AG04450 (cell line): ENCODE measurements around the gene SLC6A16. TPM values are rescaled to one million over a fixed set of nuclear protein-coding genes. Genes with fewer than 3 reads are reported as not detected.
A peak's percentile ranks its signal among the peaks of the same experiment; 100 is the strongest.

ENCODE experiments used
- CTCF ChIA-PET: fragments of 300-600, 350-600 bp; formaldehyde crosslinking; extraction: SDS; loops from one replicate; lab custom pipeline; 2022; ENCODE audit warnings: antibody characterized with exemption, inconsistent platforms; lab: Charles Lee
- POLR2A ChIA-PET: fragments of 350-600 bp; formaldehyde crosslinking; extraction: SDS; loops from one replicate; lab custom pipeline; 2021; ENCODE audit warnings: antibody characterized with exemption, inconsistent platforms; lab: Yijun Ruan, JAX
- DNase-seq: peaks from one replicate; pipeline ENCODE4 v3.0.0-alpha.2; 2011; ENCODE audit warnings: low read depth, low spot score
- H3K27ac ChIP-seq: one replicate; pipeline ENCODE4 v1.5.1; 2012; ENCODE audit warnings: low read depth, low read length, control low read depth
- H3K27me3 ChIP-seq: one replicate; pipeline ENCODE4 v1.6.0; 2012; ENCODE audit warnings: low read length; ENCODE audit not compliant: control insufficient read depth, insufficient read depth
- H3K4me3 ChIP-seq: 2 replicates; pipeline ENCODE4 v1.5.1; 2011; ENCODE audit warnings: mild to moderate bottlenecking, low read depth, low read length, control low read depth
- H3K9me3 ChIP-seq: 2 replicates; pipeline ENCODE4 v1.5.1; 2012; ENCODE audit warnings: low read length; ENCODE audit not compliant: control insufficient read depth, insufficient read depth
- polyA plus RNA-seq: library from polyadenylated mRNA; depleted of rRNA; stranded (reverse); fragments of >200 nt; gene quantifications from 2 replicates; pipeline ENCODE4 v1.2.3, GENCODE V29; 2011
- TF ChIP-seq, protein P1 (sequence below): IDR thresholded peaks from 2 replicates; pipeline ENCODE4 v1.5.1; 2011; ENCODE audit warnings: low read depth, low read length, control low read depth, inconsistent platforms

SLC6A16 gene
- polyA plus RNA-seq, 1 experiment = 1.6 TPM

DNA sequence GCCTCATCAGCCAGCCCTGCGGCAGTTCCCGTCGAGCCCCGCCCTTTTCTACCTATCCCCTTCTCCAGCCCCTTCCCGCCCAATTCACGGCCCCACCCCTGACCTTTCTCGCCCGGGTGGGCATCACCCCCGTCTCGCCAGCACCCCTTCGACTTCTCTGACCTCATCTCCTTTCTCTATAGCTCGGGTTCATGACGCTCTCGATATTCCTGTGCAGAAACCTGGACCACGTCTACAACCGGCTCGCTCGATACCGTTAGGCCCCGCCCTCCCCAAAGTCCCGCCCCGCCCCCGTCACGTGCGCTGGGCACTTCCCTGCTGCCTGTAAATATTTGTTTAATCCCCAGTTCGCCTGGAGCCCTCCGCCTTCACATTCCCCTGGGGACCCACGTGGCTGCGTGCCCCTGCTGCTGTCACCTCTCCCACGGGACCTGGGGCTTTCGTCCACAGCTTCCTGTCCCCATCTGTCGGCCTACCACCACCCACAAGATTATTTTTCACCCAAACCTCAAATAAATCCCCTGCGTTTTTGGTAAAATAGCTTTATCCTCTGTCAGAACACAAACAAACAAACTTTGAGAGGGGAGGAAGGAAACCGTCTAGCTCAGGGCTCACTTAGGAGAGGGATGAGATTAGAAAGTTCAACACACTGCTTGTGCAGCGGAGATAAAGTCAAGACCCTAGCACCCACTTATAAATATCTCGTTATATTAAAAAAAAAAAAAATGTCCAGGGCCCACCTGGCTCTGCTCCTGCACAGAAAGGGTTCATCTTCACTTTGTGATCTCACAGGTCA lies 15.3 kb upstream of the SLC6A16 start:
- POLR2A ChIA-PET = interaction anchor here (0.6 to 1.0 kb wide), 3 partner anchors 19 to 106 kb away, joined by 3 to 4 read pairs (median 3); no protein-coding TSS in a partner anchor
- no peak overlapping the region for H3K4me3 ChIP-seq
- H3K27ac ChIP-seq = no peak overlapping the region
- H3K27me3 ChIP-seq = no peaks in the 10 kb centered on the region
- TF ChIP-seq, protein P1, sequence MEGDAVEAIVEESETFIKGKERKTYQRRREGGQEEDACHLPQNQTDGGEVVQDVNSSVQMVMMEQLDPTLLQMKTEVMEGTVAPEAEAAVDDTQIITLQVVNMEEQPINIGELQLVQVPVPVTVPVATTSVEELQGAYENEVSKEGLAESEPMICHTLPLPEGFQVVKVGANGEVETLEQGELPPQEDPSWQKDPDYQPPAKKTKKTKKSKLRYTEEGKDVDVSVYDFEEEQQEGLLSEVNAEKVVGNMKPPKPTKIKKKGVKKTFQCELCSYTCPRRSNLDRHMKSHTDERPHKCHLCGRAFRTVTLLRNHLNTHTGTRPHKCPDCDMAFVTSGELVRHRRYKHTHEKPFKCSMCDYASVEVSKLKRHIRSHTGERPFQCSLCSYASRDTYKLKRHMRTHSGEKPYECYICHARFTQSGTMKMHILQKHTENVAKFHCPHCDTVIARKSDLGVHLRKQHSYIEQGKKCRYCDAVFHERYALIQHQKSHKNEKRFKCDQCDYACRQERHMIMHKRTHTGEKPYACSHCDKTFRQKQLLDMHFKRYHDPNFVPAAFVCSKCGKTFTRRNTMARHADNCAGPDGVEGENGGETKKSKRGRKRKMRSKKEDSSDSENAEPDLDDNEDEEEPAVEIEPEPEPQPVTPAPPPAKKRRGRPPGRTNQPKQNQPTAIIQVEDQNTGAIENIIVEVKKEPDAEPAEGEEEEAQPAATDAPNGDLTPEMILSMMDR = no peak
- H3K9me3 ChIP-seq = peaks cover 9% of the 10 kb centered on the region; the same call in 1 of the 2 replicates
- CTCF ChIA-PET = interaction anchor here (1.3 to 1.7 kb wide), 3 partner anchors 12 to 242 kb away, joined by 5 to 8 read pairs (median 5); no protein-coding TSS in a partner anchor
- DNase-seq = no peak

DNA sequence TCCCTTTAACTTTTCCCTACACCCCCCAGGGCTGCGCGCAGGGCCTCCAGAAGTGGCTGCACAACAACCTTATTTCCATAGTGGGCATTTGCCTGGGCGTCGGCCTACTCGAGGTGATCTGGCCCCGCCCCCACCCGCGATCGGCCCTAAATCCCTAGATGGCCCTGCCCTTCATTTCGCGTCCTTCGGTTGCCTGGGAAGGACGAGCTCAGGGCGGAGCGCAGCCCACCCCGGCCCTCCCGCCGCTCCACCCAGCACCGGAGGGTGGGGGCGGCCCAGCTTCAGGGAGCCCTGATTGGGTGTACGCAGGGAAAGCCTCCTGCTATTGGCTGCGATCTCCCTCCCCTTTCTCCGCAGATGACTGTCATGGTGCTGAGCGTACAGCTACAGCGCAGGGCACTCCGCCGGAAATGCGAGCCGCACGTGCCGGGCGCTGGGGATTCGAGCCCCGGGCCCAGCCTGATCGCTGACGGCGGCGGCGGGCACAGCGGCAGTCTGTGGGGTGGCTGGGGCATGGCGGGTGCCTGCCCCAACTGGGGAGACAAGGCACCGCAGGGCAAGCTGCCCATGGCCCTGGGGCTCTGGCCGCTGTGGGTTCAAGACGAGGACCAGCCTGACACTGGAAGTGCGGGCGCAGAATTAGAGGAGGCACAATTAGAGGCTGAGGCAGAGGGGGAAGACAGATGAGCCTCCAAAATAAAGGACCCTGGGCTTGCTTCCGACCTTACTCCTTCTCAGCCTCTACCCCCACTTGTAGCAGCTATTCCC lies 14.5 kb upstream of the SLC6A16 start:
- no peaks in the 10 kb centered on the region for H3K27me3 ChIP-seq
- no peak overlapping the region for H3K27ac ChIP-seq
- TF ChIP-seq, protein P1 = no peak
- peak; percentile 32 for DNase-seq
- peaks cover 9% of the 10 kb centered on the region; the same call in 1 of the 2 replicates for H3K9me3 ChIP-seq
- CTCF ChIA-PET = interaction anchor here (1.3 to 1.7 kb wide), 3 partner anchors 12 to 242 kb away, joined by 5 to 8 read pairs (median 5); no protein-coding TSS in a partner anchor
- POLR2A ChIA-PET = interaction anchor here (0.6 to 1.0 kb wide), 4 partner anchors 20 to 23 kb away, joined by 3 to 10 read pairs (median 4); partner anchors contain the start of gene TEAD2
- no peak overlapping the region for H3K4me3 ChIP-seq

DNA sequence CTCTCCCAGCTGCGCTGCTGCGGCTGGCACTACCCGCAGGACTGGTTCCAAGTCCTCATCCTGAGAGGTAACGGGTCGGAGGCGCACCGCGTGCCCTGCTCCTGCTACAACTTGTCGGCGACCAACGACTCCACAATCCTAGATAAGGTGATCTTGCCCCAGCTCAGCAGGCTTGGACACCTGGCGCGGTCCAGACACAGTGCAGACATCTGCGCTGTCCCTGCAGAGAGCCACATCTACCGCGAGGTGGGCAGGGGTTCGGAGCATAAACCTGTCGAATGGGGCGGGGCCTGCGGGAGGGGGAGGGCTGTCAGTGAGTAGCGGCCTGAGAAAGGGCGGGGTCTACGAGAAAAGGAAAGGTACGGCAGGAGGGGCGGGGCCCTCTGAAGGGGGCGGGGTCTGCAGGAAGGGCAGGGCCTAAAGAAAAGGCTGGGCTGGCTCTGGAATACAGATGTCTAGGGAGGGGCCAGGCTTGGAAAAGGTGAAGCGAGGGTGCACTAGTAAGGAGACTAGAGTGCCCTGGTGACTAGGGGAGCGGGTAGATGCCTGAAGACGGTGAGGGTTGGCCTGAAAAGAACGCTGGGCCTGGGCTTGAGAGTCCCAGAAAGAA lies 13.8 kb upstream of the SLC6A16 start:
- TF ChIP-seq, protein P1 = no peak
- Histone ChIP-seq H3K27me3 (no peaks in the 10 kb centered on the region), H3K27ac (no peak overlapping the region), H3K4me3 (no peak overlapping the region), H3K9me3 (peaks cover 9% of the 10 kb centered on the region; the same call in 1 of the 2 replicates)
- DNase-seq = no peak
- ChIA-PET CTCF (interaction anchor here (1.3 to 1.7 kb wide), 3 partner anchors 11 to 241 kb away, joined by 5 to 8 read pairs (median 5); no protein-coding TSS in a partner anchor), POLR2A (interaction anchor here (0.8 to 0.9 kb wide), 2 partner anchors 20 to 24 kb away, joined by 3 to 10 read pairs; partner anchors contain the start of gene TEAD2)

DNA sequence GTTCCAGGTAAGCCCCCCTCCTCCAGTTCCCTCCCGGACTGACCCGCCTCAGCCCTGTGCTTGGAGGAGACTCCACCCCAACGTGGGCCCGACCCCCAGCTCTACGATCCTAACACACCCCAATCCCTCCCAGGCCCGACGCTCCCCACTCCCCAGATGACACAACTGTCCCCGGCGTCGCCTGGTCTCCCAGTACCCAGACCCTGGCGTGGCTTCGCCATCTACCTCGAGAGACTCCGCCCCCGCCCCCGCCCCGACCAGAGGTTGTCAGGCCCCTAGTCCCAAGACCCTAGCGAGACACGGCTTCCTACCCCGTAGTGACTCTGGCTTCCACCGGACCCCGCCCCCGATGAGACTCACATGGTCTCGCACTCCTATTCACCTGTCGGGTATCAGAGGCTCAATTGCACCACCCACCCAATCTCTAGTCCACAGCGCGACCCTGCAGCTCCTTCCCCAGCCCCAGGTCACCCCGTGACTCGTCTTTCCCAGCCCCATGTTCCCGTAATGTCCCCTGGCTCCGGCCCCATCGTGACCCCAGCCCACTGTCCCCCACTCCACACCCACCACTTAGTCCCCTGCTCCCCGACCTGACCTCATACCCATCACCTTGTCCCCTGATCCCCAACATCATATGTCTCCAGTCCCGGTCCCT lies 13.2 kb upstream of the SLC6A16 start:
- Histone ChIP-seq H3K9me3 (peaks cover 9% of the 10 kb centered on the region; the same call in 1 of the 2 replicates), H3K4me3 (no peak overlapping the region), H3K27me3 (no peaks in the 10 kb centered on the region), H3K27ac (no peak overlapping the region)
- ChIA-PET POLR2A (no interaction called here), CTCF (interaction anchor here (0.6 to 1.5 kb wide), 3 partner anchors 10 to 107 kb away, joined by 3 to 4 read pairs (median 3); no protein-coding TSS in a partner anchor)
- no peak for DNase-seq
- TF ChIP-seq, protein P1 = no peak
